MG63 (cell line): ENCODE measurements around the gene PGM2. TPM values are rescaled to one million over a fixed set of nuclear protein-coding genes. Genes with fewer than 3 reads are reported as not detected.

Source experiments
- DNase-seq: peaks from one replicate; pipeline ENCODE4 v3.0.0-alpha.2; 2020
- H3K27me3 ChIP-seq: fragments of 250-450 bp; sonication (Bioruptor Pico); 2 replicates; pipeline ENCODE4 v1.5.1; 2020; ENCODE audit warnings: mild to moderate bottlenecking, moderate library complexity
- H3K36me3 ChIP-seq: fragments of 250-450 bp; sonication (Bioruptor Pico); 2 replicates; pipeline ENCODE4 v1.5.1; 2020; ENCODE audit warnings: mild to moderate bottlenecking, moderate library complexity
- H3K4me3 ChIP-seq: fragments of 250-450 bp; sonication (Bioruptor Pico); 2 replicates; pipeline ENCODE4 v1.5.1; 2020; ENCODE audit warnings: mild to moderate bottlenecking, moderate library complexity
- H3K9me3 ChIP-seq: fragments of 250-450 bp; sonication (Bioruptor Pico); 2 replicates; pipeline ENCODE4 v1.5.1; 2020; ENCODE audit warnings: mild to moderate bottlenecking, moderate library complexity
- total RNA-seq: library from RNA; depleted of rRNA; stranded (reverse); fragments of >200 nt; shearing (Covaris generic); gene quantifications from 2 replicates; pipeline ENCODE4 v1.2.3, GENCODE V29; 2014; ENCODE audit warnings: low replicate concordance

PGM2 gene
- total RNA-seq, 1 experiment from 2014 or later, result 26.8 TPM

DNA sequence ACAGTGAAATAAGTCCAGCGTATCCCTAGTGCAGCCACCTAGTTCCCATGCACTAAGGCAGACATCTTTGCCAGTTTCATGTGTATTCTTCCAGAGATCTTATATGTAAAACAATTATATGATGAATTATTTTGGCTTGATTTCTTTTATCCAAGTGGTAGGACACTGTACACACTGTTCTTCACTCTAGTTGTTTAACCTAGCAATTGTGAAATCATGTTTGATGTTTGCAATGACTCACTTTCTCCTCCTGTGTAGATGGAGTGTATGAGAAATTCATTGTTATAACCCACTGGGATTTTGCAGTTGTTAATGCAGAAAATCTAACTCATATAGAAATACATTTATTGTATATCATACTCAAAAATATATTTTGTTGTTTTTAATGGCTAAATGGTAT is 46.9 kb downstream of the PGM2 start:
- no peaks in the 10 kb centered on the region for H3K27me3 ChIP-seq
- no peaks in the 10 kb centered on the region for H3K9me3 ChIP-seq
- no peaks in the 10 kb centered on the region for H3K36me3 ChIP-seq
- no peak overlapping the region for H3K4me3 ChIP-seq
- DNase-seq, result no peak

DNA sequence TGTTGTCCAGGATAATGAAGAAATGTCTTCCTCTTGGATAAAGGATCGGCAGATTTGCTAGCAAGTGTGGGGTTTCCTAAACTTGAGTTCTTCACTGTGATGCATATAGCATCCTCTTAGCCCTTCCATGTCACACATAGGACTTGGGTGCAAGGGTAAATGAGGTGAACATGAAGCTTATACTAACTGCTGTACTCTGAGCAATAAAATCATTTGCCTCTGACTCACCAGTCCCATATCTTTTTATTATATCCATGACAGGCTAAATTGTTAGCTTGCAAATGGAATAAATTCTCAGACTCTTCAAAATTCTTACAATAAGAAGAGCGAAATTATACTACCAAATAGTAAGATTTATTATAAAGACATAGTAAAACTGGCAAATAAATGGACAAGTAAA is 49.7 kb downstream of the PGM2 start:
- Histone ChIP-seq H3K36me3 (no peaks in the 10 kb centered on the region), H3K4me3 (no peak overlapping the region), H3K27me3 (no peaks in the 10 kb centered on the region), H3K9me3 (no peaks in the 10 kb centered on the region)
- DNase-seq, result no peak

DNA sequence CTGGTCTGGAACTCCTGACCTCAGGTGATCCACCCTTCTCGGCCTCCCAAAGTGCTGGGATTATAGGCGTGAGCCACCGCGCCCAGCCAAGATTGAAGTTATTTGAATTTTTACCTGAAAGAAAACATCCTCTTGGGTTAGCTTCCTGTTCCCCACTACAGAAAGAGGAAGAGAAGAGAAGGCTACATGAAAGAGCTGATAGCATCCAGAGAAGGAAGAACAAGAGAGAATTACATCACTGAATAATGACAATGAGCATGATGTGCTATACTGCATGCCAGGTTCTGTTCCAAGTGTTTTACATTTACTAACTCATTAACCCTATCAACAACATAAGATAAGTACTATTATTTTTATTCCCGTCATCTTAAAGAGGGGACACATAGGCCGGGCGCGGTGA is 52.9 kb downstream of the PGM2 start:
- Histone ChIP-seq H3K36me3 (no peaks in the 10 kb centered on the region), H3K27me3 (no peaks in the 10 kb centered on the region), H3K4me3 (no peak overlapping the region), H3K9me3 (no peaks in the 10 kb centered on the region)
- DNase-seq, result no peak

DNA sequence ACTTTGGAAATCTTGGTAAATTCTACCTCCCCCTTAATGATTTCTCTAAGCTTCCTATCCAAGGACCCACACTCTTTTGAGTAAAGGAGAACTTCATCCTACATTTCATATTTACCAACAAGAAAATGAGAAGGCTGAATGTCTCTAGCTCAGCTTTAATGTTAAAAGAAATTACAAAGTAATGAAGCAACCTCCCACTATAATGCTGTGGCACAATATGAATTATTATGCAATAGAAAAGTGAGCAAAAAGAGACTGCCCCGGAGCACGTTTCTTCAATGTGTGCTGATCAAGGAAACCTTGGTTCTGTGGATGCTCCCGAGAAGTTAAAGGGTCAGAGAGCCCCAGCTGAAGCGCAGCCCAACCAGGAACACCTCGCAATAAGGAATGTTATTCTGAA is 55.3 kb downstream of the PGM2 start:
- Histone ChIP-seq H3K9me3 (no peaks in the 10 kb centered on the region), H3K36me3 (no peaks in the 10 kb centered on the region), H3K27me3 (no peaks in the 10 kb centered on the region), H3K4me3 (no peak overlapping the region)
- DNase-seq, result no peak

DNA sequence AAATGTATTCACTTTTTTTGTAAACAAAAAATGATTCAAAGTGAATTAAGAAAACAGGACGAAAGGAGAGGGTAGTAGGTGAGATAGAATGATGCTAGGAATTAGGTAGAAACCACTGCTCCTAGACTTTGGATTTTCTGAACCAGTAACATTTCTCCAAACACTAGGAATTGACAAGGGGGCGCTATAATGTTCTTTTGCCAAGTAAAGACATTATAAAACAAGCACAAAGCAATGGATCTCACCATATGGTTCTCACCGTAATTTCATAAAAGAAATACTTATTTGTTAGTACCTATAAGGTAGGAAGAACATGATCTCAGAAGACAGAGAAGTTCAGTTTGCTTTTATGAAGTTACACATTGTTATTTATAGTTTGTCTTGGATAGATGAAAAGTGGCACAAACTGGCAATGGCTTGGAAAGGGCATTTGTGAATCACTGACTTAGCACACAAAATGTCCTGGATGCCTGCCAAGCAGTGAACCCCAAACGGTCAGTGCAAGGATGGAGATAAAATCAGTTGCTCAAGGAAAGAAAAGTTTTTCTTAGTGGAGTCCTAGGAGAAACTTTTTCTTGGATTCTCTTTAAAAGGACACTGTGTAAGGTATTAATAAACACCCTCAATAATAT is 56.3 kb downstream of the PGM2 start:
- Histone ChIP-seq H3K9me3 (no peaks in the 10 kb centered on the region), H3K36me3 (no peaks in the 10 kb centered on the region), H3K27me3 (no peaks in the 10 kb centered on the region), H3K4me3 (no peak overlapping the region)
- no peak for DNase-seq

DNA sequence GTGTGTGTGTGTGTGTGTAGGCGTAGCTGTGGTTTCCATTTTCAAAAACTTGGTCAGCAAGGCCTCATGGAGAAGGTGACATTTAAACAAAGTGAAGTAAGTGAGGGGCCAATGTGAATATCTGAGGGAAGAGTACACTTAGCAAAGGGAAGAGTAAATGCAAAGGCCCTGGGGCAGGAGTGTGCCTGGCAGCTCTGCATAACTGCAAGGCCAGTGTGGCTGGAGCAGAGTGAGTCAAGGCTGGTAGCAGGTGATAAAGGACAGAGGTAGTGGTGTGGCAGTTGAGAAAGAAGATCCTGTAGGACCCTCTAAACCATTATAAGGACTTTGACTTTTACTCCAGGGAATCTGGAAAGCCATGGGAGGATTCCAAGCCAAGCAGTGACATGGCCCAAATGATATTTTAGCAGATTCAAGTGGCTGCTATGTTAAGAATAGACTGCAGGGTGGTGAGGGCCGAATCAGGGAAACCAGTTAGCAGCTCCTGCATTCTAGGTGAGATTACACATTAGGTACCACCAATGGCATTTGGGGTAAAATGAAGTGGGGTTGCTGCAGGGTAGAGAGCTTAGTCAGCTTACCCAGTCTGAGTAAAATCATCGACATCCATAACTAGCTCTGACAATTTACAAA is 58.5 kb downstream of the PGM2 start:
- Histone ChIP-seq H3K9me3 (no peaks in the 10 kb centered on the region), H3K36me3 (no peaks in the 10 kb centered on the region), H3K4me3 (no peak overlapping the region), H3K27me3 (no peaks in the 10 kb centered on the region)
- no peak for DNase-seq

DNA sequence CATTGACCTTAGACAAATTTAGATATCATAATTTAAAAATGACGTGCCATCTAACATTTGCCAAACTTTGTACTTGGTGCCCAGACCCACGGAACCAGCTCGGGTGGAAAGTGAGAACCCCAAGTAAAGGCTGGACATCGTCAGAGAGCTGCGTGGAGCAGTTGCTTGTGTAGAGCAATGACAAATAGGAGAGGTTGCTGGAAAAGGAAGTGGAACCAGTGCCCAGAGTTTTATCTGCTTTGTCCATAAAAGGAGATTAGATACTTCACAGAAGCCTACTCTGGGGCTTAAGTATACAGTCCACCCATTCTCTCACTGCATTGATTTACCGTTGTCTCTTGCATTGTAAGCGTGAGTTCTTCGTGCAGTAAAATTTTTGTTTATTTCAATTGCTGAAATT is 59.0 kb downstream of the PGM2 start:
- H3K36me3 ChIP-seq, result no peaks in the 10 kb centered on the region
- no peaks in the 10 kb centered on the region for H3K9me3 ChIP-seq
- no peak for DNase-seq
- no peak overlapping the region for H3K4me3 ChIP-seq
- no peaks in the 10 kb centered on the region for H3K27me3 ChIP-seq

DNA sequence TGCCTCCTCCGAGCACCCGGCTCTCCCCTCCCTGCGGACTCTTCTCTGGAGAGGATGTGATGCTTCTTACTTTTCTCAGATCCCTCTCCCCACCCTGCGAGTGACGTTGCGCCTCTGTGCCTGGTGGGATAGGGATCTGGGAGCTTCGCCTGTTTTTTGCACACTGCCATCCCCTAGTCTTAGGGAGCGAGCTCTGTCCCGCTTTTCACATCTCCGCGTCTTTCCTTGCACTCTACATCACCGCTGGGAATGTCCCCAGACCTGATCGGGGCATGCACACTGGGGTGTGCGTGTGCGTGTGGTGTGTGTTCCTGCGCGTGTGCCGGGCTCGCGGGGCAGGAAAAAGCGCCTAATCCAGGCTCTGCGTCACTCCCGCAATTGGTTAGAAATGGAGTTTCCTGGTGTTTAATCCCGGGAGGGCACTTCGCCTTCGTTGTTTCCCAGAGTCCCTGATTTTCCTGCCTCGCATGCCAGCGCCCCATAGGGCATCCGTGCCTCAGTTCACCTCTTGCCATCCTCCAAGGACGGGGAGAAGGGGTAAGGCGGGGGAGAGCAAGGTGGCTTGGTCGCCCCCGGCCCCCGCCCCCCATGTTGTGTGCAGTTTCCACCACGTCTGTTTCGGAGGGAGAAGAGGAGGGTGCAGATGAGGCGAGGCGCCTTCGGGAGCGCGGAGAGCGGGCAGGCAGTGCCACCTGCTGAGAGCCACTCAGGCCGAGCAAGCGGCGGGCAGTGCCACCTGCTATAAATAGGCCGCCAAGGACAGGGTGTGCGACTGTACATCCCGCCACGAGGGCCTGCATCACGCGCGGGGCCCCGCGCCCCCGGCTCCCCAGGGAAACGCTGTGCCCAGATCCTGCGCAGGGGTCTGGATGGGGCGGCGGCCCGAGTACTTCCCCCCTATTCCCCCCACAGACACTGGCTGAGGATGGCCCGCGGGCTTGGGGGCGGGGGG is 63.6 kb downstream of the PGM2 start:
- H3K36me3 ChIP-seq, result no peaks in the 10 kb centered on the region
- H3K27me3 ChIP-seq, result no peaks in the 10 kb centered on the region
- H3K9me3 ChIP-seq, result no peaks in the 10 kb centered on the region
- peak overlapping the region; percentile 40; the same call in 1 of the 2 replicates for H3K4me3 ChIP-seq
- no peak for DNase-seq

DNA sequence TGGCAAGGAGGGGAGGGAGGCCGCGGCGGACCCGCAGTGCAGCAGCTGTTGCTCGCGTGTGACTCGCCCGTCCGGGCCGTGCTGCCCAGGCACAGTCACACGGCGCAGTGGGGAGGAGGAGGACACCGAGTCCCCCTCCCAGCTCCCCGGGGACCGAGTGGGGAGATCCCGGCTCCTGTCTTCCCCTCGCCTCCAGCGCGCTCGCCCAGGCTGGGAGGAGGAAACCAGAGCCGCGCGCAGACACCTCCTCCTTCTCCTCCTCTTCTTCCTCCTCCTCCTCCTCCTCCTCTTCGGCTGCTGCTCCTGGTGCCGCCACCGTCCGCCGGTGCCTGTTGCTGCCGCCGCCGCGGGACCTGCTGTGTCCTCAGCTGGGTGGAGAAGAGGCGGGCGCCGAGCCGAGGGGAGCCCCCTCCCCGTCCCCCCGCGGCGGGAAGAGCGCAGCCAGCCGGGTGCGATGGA is 64.3 kb downstream of the PGM2 start, which contains the start of gene TBC1D1:
TSS of gene TBC1D1 (plus strand) at position 284 of the 459 bp plus-strand sequence. CDS start 11,012 bp downstream, outside the sequence.
- H3K36me3 ChIP-seq, result no peaks in the 10 kb centered on the region
- DNase-seq, result peak; percentile 7
- no peaks in the 10 kb centered on the region for H3K27me3 ChIP-seq
- H3K9me3 ChIP-seq, result no peaks in the 10 kb centered on the region
- peak within 1 kb of the TSS; percentile 40 for H3K4me3 ChIP-seq

DNA sequence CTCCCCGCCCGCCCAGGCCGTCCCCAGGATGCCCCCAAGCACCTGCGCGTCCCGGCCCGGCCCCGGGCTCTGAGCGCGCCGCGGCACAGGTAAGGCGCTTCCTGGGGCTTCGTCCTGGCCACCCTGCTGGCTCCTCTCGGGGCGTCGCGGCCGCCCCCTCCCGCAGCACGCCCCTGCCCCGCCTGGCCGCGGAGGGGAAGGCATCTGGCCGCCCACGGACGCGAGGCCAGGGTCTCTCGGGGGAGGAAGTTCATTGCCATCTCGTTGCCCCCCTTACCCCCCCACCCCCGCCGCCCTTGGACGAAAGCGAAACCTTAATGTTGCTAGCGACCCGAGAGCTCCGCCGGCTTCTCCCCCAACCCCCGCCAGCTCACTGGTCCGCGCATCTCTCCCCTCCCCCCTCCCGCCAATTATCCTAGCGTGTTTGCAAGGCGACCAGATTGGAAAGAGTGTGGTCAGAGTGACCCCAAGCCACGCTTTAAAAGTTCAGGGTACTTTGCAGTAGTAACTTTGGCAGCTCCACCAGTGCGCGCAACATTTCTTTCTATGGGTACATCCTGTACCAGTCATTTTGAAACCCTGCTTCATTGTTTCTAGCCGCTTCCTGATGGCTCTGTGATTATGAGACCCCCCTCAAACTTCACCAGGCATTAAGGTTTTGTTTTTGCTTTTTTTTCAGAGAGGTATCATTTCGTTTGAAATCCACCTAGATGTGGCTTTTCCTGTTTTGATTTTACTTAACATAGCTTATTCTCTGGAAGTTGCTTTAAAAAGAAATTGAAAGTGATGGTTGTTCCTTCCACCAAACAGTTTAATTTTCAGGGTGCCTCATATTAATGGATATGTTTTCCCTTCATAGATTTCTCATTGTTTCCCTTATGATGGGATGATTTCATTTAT is 65.0 kb downstream of the PGM2 start:
- Histone ChIP-seq H3K9me3 (no peaks in the 10 kb centered on the region), H3K27me3 (no peaks in the 10 kb centered on the region), H3K4me3 (peak overlapping the region; percentile 40), H3K36me3 (no peaks in the 10 kb centered on the region)
- no peak for DNase-seq

DNA sequence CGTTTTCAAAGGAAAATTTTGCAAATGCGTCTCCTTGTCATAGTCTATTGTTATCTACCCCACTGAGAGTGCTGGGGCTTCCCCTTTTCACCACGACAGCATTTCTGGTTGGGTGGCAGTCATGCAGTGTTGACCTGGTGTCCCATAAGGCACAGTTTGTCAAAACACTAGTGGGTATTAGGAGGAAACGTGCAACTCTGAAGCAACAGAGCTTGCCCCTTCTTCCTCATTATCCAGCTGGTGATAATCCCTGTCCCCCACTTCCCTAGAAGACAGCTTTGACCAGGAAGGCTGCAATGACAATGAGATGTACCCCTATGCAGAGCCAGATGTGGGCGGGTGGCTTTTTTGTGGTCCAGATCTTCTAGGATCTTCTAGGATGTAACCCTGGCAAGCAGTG is 66.2 kb downstream of the PGM2 start:
- Histone ChIP-seq H3K4me3 (no peak overlapping the region), H3K36me3 (no peaks in the 10 kb centered on the region), H3K27me3 (0 out of 2 replicates have a peak, but pooled peaks cover under 1% of the 10 kb centered on the region), H3K9me3 (no peaks in the 10 kb centered on the region)
- no peak for DNase-seq

DNA sequence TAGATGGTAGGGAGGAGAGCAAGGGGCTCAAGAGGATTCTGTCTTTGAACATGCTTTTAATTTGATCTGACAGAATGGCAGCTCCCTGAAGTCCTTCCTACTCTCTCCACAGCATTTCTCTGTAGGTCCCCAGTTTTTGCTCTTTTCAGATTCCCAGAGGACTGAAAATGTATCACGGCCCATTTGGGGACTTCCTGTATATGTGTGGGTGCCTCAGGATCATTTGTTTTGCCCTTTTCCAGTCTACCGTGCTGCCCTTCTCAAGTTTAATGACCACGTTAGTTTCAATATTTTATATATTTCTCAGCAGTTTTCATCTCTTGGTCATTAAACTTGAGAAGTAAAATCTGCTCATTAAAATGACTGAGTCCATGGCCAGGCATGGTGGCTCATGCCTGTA is 66.7 kb downstream of the PGM2 start:
- Histone ChIP-seq H3K4me3 (no peak overlapping the region), H3K9me3 (no peaks in the 10 kb centered on the region), H3K36me3 (no peaks in the 10 kb centered on the region), H3K27me3 (0 out of 2 replicates have a peak, but pooled peaks cover 2% of the 10 kb centered on the region)
- no peak for DNase-seq

DNA sequence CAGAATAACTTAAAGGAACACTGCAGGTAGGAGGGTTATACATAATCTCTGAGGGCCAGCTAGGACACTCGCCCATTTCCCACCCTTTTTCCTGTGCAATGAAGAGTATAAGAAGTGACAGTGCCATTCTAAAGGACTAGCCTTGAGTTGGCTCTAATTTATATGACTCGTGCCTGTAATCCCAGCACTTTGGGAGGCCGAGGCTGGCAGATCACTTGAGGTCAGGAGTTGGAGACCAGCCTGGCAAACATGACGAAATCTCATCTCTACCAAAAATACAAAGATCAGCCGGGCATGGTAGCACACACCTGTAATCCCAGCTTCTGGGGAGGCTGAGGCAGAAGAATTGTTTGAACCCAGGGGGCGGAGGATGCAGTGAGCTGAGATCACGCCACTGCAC is 68.8 kb downstream of the PGM2 start:
- DNase-seq, result no peak
- Histone ChIP-seq H3K27me3 (0 out of 2 replicates have a peak, but pooled peaks cover 2% of the 10 kb centered on the region), H3K9me3 (no peaks in the 10 kb centered on the region), H3K36me3 (no peaks in the 10 kb centered on the region), H3K4me3 (no peak overlapping the region)

DNA sequence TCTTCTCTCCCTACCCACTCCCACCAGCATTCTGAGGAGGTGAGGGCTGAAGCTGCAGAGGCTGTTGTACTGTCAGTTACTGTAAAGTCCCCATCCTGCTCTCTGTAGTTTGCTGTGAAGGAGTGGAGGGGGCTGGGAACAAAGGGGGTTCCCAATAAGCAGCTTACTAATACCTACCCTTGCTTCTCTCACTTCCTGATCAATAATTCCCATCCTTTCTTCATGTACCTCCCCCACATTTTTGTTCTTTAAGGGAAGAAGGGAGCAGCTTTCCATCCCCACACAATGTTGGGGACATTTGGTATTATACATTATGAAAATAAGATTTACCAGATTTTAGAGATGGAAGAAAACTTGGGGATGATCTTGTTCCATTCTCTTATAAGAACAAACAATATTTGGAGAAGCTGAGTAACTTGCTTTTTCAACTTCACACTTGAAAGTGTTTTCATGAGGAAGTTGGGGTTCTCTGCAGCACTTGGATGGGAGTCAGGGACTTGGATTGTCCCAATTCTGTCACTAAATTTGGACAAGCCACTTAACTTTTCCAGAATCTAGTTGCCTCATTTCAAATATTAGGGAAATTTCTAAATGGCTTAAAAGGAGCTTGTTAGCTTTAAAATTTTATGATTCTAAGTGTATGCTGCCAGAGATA is 69.8 kb downstream of the PGM2 start:
- no peaks in the 10 kb centered on the region for H3K9me3 ChIP-seq
- H3K4me3 ChIP-seq, result no peak overlapping the region
- DNase-seq, result no peak
- H3K36me3 ChIP-seq, result no peaks in the 10 kb centered on the region
- 0 out of 2 replicates have a peak, but pooled peaks cover 2% of the 10 kb centered on the region for H3K27me3 ChIP-seq

DNA sequence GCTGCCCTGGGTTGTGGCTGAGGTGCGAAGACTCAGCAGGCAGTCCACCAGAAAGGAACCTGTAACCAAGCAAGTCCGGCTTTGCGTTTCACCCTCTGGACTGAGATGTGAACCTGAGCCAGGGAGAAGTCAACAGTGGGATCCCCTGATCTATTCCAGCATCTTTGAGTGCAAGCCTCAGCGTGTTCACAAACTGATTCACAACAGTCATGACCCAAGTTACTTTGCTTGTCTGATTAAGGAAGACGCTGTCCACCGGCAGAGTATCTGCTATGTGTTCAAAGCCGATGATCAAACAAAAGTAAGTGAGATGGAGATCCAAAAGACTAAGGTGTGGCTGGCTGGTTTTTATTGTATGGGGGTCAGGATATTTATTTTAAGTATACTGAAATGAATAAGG is 75.7 kb downstream of the PGM2 start:
- H3K27me3 ChIP-seq, result 0 out of 2 replicates have a peak, but pooled peaks cover 2% of the 10 kb centered on the region
- no peaks in the 10 kb centered on the region for H3K36me3 ChIP-seq
- no peak overlapping the region for H3K4me3 ChIP-seq
- no peak for DNase-seq
- H3K9me3 ChIP-seq, result no peaks in the 10 kb centered on the region
